Body of pancreas (tissue), 4 donors: ENCODE data around the gene FCRLA.

Source experiments
- POLR2A ChIP-seq, 3 donors: fragments of 450-650 bp; IDR thresholded peaks; one replicate each; pipeline ENCODE4 v1.6.1; 2016; ENCODE audit warnings: antibody characterized with exemption in 3 of 3, mild to moderate bottlenecking in 2 of 3
- TF ChIP-seq, protein P1 (sequence below), 7 experiments: fragments of 450-650 bp in 4 of 7; fragments of 200-600 bp in 3 of 7; sonication (generic) in 3 of 7; IDR thresholded peaks; one replicate each; pipeline ENCODE4 v1.5.1; 2016 to 2019; ENCODE audit warnings: antibody characterized with exemption in 7 of 7

DNA sequence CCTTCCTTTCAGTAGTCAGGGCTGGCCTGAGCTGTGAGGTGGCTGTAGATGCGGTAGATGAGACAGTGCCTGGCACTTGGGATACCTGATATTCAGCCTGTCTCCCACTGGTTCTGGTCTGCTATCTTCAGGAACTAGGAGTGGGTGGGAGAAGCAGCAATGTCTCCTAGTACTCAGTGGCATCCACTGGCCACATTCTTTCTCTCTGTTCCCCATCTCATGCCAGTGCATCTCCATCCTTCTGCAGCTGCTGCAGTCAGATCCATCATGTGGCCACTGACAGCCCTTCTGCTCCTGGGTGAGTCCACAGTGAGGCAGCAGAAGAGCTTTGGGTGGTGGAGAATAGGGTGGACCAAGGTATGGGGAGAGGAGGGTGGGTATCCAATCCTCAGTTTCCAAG lies 15.4 kb downstream of the FCRLA start:
- no peak for TF ChIP-seq POLR2A (IDR thresholded peaks at IDR 0.05)
- TF ChIP-seq, protein P1, sequence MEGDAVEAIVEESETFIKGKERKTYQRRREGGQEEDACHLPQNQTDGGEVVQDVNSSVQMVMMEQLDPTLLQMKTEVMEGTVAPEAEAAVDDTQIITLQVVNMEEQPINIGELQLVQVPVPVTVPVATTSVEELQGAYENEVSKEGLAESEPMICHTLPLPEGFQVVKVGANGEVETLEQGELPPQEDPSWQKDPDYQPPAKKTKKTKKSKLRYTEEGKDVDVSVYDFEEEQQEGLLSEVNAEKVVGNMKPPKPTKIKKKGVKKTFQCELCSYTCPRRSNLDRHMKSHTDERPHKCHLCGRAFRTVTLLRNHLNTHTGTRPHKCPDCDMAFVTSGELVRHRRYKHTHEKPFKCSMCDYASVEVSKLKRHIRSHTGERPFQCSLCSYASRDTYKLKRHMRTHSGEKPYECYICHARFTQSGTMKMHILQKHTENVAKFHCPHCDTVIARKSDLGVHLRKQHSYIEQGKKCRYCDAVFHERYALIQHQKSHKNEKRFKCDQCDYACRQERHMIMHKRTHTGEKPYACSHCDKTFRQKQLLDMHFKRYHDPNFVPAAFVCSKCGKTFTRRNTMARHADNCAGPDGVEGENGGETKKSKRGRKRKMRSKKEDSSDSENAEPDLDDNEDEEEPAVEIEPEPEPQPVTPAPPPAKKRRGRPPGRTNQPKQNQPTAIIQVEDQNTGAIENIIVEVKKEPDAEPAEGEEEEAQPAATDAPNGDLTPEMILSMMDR (IDR thresholded peaks at IDR 0.05) = no peak
